Measurements from ENCODE around the gene UTP3. TPM values are rescaled to one million over a fixed set of nuclear protein-coding genes. Genes with fewer than 3 reads are reported as not detected.

Gene UTP3
- total and polyA plus RNA-seq, 9 of the 15 experiments (the other 6 are each of a cell fraction or from before 2014, with no cell fraction given), result 11.9 to 69.3 (median 34.0) TPM

DNA sequence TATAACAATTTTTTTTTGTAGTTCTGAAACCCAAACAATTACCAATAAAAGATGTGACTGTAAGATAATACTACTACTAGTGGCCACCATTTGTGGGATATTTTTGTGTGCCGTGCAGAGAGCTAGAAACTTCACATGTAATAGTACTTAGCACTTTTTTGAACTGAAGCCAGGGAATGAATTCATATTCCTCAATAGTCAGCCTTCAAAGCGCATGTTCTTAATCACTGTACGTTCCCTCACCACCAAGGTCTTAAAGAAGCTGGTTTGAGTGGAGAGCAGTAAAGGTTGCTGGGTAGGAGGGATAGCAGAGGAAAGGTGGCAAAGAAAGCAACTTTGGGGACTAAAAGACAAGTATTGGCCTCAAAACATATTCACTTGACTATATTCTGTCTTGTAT is 23.8 kb downstream of the UTP3 start (continued):
- TF ChIP-seq ZNF766 (CRISPR knock-in tag; conservative IDR thresholded peaks at IDR 0.05) (no peak), RUNX1 (IDR thresholded peaks at IDR 0.05; ENCODE audit: low read depth) (no peak)
- TF ChIP-seq, protein P1, sequence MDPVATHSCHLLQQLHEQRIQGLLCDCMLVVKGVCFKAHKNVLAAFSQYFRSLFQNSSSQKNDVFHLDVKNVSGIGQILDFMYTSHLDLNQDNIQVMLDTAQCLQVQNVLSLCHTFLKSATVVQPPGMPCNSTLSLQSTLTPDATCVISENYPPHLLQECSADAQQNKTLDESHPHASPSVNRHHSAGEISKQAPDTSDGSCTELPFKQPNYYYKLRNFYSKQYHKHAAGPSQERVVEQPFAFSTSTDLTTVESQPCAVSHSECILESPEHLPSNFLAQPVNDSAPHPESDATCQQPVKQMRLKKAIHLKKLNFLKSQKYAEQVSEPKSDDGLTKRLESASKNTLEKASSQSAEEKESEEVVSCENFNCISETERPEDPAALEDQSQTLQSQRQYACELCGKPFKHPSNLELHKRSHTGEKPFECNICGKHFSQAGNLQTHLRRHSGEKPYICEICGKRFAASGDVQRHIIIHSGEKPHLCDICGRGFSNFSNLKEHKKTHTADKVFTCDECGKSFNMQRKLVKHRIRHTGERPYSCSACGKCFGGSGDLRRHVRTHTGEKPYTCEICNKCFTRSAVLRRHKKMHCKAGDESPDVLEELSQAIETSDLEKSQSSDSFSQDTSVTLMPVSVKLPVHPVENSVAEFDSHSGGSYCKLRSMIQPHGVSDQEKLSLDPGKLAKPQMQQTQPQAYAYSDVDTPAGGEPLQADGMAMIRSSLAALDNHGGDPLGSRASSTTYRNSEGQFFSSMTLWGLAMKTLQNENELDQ (CRISPR knock-in tag; IDR thresholded peaks at IDR 0.05; ENCODE audit: borderline replicate concordance), result no peak

DNA sequence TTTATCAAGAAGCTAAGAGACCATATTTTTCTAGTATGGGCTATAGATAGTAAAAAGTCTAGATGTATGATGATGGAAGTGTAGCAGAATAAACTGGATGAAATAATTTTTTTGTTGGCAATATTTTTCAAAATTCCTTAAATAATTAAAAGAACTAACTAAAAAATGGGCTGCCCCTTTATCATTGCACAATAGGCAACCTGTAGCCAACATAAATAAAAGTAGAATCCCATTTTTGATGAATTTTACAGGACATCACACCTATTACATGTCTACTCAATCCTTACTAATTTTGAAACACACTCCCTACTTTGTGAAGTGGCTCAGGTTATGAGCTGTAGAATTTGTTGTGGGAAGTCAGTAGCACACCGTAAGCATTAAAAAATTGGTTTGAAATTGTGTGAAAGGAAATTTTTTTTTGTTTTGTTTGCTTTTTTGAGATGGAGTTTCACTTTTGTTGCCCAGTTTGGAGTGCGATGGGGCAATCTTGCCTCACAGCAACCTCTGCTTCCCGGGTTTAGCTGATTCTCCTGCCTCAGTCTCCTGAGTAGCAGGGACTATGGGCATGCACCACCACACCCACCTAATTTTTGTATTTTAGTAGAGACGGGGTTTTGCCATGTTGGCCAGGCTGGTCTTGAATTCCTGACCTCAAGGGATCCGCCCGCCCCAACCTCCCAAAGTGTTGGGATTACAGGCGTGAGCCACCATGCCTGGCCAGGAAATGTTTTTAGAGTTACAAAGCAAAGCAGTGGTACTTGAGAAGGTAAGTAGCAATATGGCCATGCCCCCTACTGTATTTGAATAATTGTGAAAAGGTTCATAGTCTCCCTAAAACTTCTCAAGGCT is 24.5 kb downstream of the UTP3 start:
- no peak for FAIRE-seq
- TF ChIP-seq HNRNPK (IDR thresholded peaks at IDR 0.05; ENCODE audit: low read depth, low read length, poor library complexity, severe bottlenecking), result no peak
- no peak for TF ChIP-seq HDAC1 (IDR thresholded peaks at IDR 0.05)
- peak; percentile 22; the same call in 1 of the 2 replicates for TF ChIP-seq CXXC5 (CRISPR knock-in tag; IDR thresholded peaks at IDR 0.05)
- no peak for TF ChIP-seq CHD4 (IDR thresholded peaks at IDR 0.05; ENCODE audit: insufficient read depth, insufficient replicate concordance, low read depth, low read length, poor library complexity, severe bottlenecking)
- TF ChIP-seq, protein P2, sequence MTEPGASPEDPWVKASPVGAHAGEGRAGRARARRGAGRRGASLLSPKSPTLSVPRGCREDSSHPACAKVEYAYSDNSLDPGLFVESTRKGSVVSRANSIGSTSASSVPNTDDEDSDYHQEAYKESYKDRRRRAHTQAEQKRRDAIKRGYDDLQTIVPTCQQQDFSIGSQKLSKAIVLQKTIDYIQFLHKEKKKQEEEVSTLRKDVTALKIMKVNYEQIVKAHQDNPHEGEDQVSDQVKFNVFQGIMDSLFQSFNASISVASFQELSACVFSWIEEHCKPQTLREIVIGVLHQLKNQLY (CRISPR knock-in tag; conservative IDR thresholded peaks at IDR 0.05), result no peak
- no peak for TF ChIP-seq RBM34 (IDR thresholded peaks at IDR 0.05; ENCODE audit: borderline replicate concordance, insufficient read depth, low read length)
- TF ChIP-seq PTTG1 (tag; IDR thresholded peaks at IDR 0.05; ENCODE audit: low read depth), result no peak
- TF ChIP-seq CEBPG (CRISPR knock-in tag; IDR thresholded peaks at IDR 0.05), result no peak
- TF ChIP-seq CEBPG (tag; conservative IDR thresholded peaks at IDR 0.05 in 1 of 2, IDR thresholded peaks at IDR 0.05 in 1 of 2), result peak; percentile 37 to 65; a peak in 3 of 4 replicates

More for the DNA sequence above, 24.5 kb downstream of the UTP3 start:
- Histone ChIP-seq H2AFZ (ENCODE audit: low read depth, low read length) (peak overlapping the region; percentile 35; the same call in 1 of the 2 replicates), H4K20me1 (replicated peaks; ENCODE audit: control insufficient read depth, insufficient read depth, low read length) (no peaks in the 10 kb centered on the region), H3K36me3 (ENCODE audit: control insufficient read depth, insufficient read depth, low read length) (no peaks in the 10 kb centered on the region), H3K27ac (ENCODE audit: extremely low read depth, low read depth, low read length) (peak overlapping the region; percentile 56; the same call in 2 of the 3 replicates), H3K4me2 (ENCODE audit: insufficient read depth, low read length) (peak overlapping the region; percentile 35), H3K4me1 (replicated peaks in 1 of 2; ENCODE audit: control insufficient read depth in 2 of 2, insufficient read depth in 2 of 2, low read length in 2 of 2) (peaks cover 8 to 27% of the 10 kb centered on the region in 2 experiments), H3K9ac (ENCODE audit: insufficient read depth in 1 of 2, low read depth in 2 of 2, low read length in 2 of 2) (peak overlapping the region; percentile 24 to 61; a peak in 2 of 4 replicates), H3K9me1 (ENCODE audit: control insufficient read depth, insufficient read depth, low read length) (no peaks in the 10 kb centered on the region), H3K27me3 (ENCODE audit: control insufficient read depth in 2 of 2, insufficient read depth in 2 of 2, low read length in 2 of 2) (no peaks in the 10 kb centered on the region), H3K9me3 (replicated peaks; ENCODE audit: control insufficient read depth, insufficient read depth, low read depth, low read length) (no peaks in the 10 kb centered on the region), H3K4me3 (no peak overlapping the region), H3K79me2 (ENCODE audit: control insufficient read depth, insufficient read depth, low read length) (peaks cover 32% of the 10 kb centered on the region)
- ChIA-PET CTCF (ENCODE audit: low intra/inter-chr PET ratio) (no interaction called here), POLR2A (interaction anchor here (0.7 to 2.8 kb wide), 7 partner anchors 9 to 571 kb away, joined by 3 to 17 read pairs (median 5); partner anchors contain the start of gene RUFY3)
- intact Hi-C loops (cut with micrococcal nuclease) (no loop called here), in situ Hi-C loops (cut with MboI) (no loop called here)
- DNase-seq (ENCODE audit: extremely low read depth in 1 of 4, low spot score in 3 of 4), result no peak
- ATAC-seq, result no peak
- WGBS (ENCODE audit: insufficient coverage, low coverage, missing lambda C conversion rate), result 84% methylated on average over 7 of the region's 7 CpGs
- no TSS peak for BruUV-seq (replicated peaks)

All from K562 (cell line).